GM23338 (cell line): ENCODE data around the gene RPS15A. TPM values are rescaled to one million over a fixed set of nuclear protein-coding genes. Genes with fewer than 3 reads are reported as not detected.
A peak's percentile ranks its signal among the peaks of the same experiment; 100 is the strongest.

Source experiments
- ATAC-seq: fragments of 200-7000 bp; cut with Tn5 transposase; 3 replicates; pipeline ENCODE4 v1.9.1; 2020
- DNase-seq: peaks from one replicate; pipeline ENCODE4 v3.0.0-alpha.2; 2015; ENCODE audit warnings: low spot score
- H2AFZ ChIP-seq: fragments of 200-600 bp; sonication (generic); 2 replicates; pipeline ENCODE4 v1.8.0; 2016; ENCODE audit warnings: antibody characterized with exemption, mild to moderate bottlenecking, moderate library complexity
- H3F3A ChIP-seq: fragments of 200-600 bp; sonication (generic); replicated peaks from 2 replicates; pipeline ENCODE4 v1.8.0; 2017; ENCODE audit warnings: antibody characterized with exemption, mixed run types, low read depth
- H3K27ac ChIP-seq: fragments of 200-600 bp; sonication (generic); 2 replicates; pipeline ENCODE4 v1.6.1; 2016; ENCODE audit warnings: low read depth
- H3K27me3 ChIP-seq: fragments of 200-600 bp; sonication (generic); 2 replicates; pipeline ENCODE4 v1.8.0; 2016; ENCODE audit warnings: mild to moderate bottlenecking, mixed run types, moderate library complexity; ENCODE audit not compliant: insufficient read depth
- H3K36me3 ChIP-seq: fragments of 200-600 bp; sonication (generic); 2 replicates; pipeline ENCODE4 v1.8.0; 2016; ENCODE audit warnings: mild to moderate bottlenecking; ENCODE audit not compliant: insufficient read depth
- H3K4me1 ChIP-seq: fragments of 200-600 bp; sonication (generic); 2 replicates; pipeline ENCODE4 v1.8.0; 2016; ENCODE audit warnings: mild to moderate bottlenecking, moderate library complexity; ENCODE audit not compliant: insufficient read depth
- H3K4me2 ChIP-seq: fragments of 200-600 bp; sonication (generic); 2 replicates; pipeline ENCODE4 v1.7.1; 2017; ENCODE audit warnings: mixed run types
- H3K4me3 ChIP-seq: fragments of 200-600 bp; sonication (generic); 2 replicates; pipeline ENCODE4 v1.6.1; 2016; ENCODE audit warnings: mixed run types
- H3K79me2 ChIP-seq: fragments of 200-600 bp; sonication (generic); replicated peaks from 2 replicates; pipeline ENCODE4 v1.8.0; 2017; ENCODE audit warnings: mild to moderate bottlenecking; ENCODE audit not compliant: insufficient read depth
- H3K9me2 ChIP-seq: fragments of 200-600 bp; sonication (generic); 2 replicates; pipeline ENCODE4 v1.8.0; 2017; ENCODE audit not compliant: insufficient read depth
- H4K20me1 ChIP-seq: fragments of 200-600 bp; sonication (generic); replicated peaks from 2 replicates; pipeline ENCODE4 v1.8.0; 2017; ENCODE audit warnings: mild to moderate bottlenecking; ENCODE audit not compliant: insufficient read depth
- H3K27ac Mint-ChIP-seq: 2 replicates; pipeline ENCODE4 v1.8.0; 2020; ENCODE audit warnings: inconsistent platforms, mild to moderate bottlenecking, moderate library complexity, mixed read lengths
- H3K27me3 Mint-ChIP-seq: 3 replicates; pipeline ENCODE4 v1.8.0; 2022; ENCODE audit warnings: low read depth, mild to moderate bottlenecking, moderate library complexity, mixed read lengths, inconsistent platforms; ENCODE audit not compliant: insufficient read depth, poor library complexity
- H3K36me3 Mint-ChIP-seq: 3 replicates; pipeline ENCODE4 v1.8.0; 2021; ENCODE audit warnings: low read depth, mild to moderate bottlenecking, inconsistent platforms, moderate library complexity, mixed read lengths
- H3K4me1 Mint-ChIP-seq: 3 replicates; pipeline ENCODE4 v1.8.0; 2020; ENCODE audit warnings: mild to moderate bottlenecking, inconsistent platforms, mixed read lengths
- H3K4me3 Mint-ChIP-seq: 3 replicates; pipeline ENCODE4 v1.8.0; 2021; ENCODE audit warnings: moderate library complexity, mild to moderate bottlenecking, inconsistent platforms, mixed read lengths
- H3K9me3 Mint-ChIP-seq: 3 replicates; pipeline ENCODE4 v1.8.0; 2020; ENCODE audit warnings: moderate library complexity, mild to moderate bottlenecking, inconsistent platforms, mixed read lengths
- CREB1 ChIP-seq: fragments of 250-450 bp; sonication (Bioruptor Pico); IDR thresholded peaks from 2 replicates; pipeline ENCODE4 v1.5.0; 2020; ENCODE audit warnings: low read depth, mild to moderate bottlenecking, moderate library complexity
- EZH2 ChIP-seq: fragments of 200-600 bp; sonication (generic); IDR thresholded peaks from one replicate; pipeline ENCODE4 v1.8.0; 2017; ENCODE audit warnings: antibody characterized with exemption, mild to moderate bottlenecking, low read depth; ENCODE audit not compliant: unreplicated experiment
- EZH2phosphoT487 ChIP-seq: fragments of 200-600 bp; sonication (generic); IDR thresholded peaks from one replicate; pipeline ENCODE4 v1.8.1; 2018; ENCODE audit warnings: antibody characterized with exemption; ENCODE audit not compliant: unreplicated experiment
- JUNB ChIP-seq: IDR thresholded peaks from one replicate; pipeline ENCODE4 v1.6.1; 2016; ENCODE audit warnings: antibody characterized with exemption; ENCODE audit not compliant: unreplicated experiment
- NANOG ChIP-seq: IDR thresholded peaks from 2 replicates; pipeline ENCODE4 v1.6.1; 2016; ENCODE audit warnings: antibody characterized with exemption, borderline replicate concordance
- POLR2AphosphoS5 ChIP-seq: IDR thresholded peaks from 2 replicates; pipeline ENCODE4 v1.6.1; 2016; ENCODE audit warnings: antibody characterized with exemption, low read depth
- STAT1 ChIP-seq: IDR thresholded peaks from one replicate; pipeline ENCODE4 v1.6.1; 2016; ENCODE audit warnings: antibody characterized with exemption; ENCODE audit not compliant: unreplicated experiment
- ZNF114 ChIP-seq: fragments of 250-450 bp; sonication (Bioruptor Pico); IDR thresholded peaks from 2 replicates; pipeline ENCODE4 v1.5.0; 2020; ENCODE audit warnings: mild to moderate bottlenecking, moderate library complexity
- ZNF331 ChIP-seq: fragments of 250-450 bp; sonication (Bioruptor Pico); IDR thresholded peaks from 2 replicates; pipeline ENCODE4 v1.5.0; 2020; ENCODE audit warnings: low read depth, mild to moderate bottlenecking, moderate library complexity
- ZNF462 ChIP-seq: fragments of 250-450 bp; sonication (Bioruptor Pico); IDR thresholded peaks from 2 replicates; pipeline ENCODE4 v1.5.0; 2020; ENCODE audit warnings: mild to moderate bottlenecking, moderate library complexity
- polyA plus RNA-seq: library from polyadenylated mRNA; unstranded; fragments of >200 nt; fragmentation: Nextera tagmentation; extraction: Ambion mirVana; gene quantifications from 2 replicates; pipeline ENCODE4 v1.2.1, GENCODE V29; 2016
- total RNA-seq: library from RNA; depleted of rRNA; stranded (reverse); fragments of >200 nt; shearing (Covaris generic); gene quantifications from 2 replicates; pipeline ENCODE4 v1.2.3, GENCODE V29; 2014
- TF ChIP-seq, protein P1 (sequence below), 2 experiments: fragments of 200-600 bp in 1 of 2; sonication (generic) in 1 of 2; conservative IDR thresholded peaks; 2 replicates each; pipeline versions ENCODE4 v1.5.1 to v1.6.1; 2016 to 2017; ENCODE audit warnings: antibody characterized with exemption in 2 of 2, low read depth in 2 of 2, mild to moderate bottlenecking in 2 of 2, moderate library complexity in 1 of 2
- TF ChIP-seq, protein P2 (sequence below): IDR thresholded peaks from 2 replicates; pipeline ENCODE4 v1.6.1; 2016; ENCODE audit warnings: antibody characterized with exemption

RPS15A gene
- total and polyA plus RNA-seq, 2 experiments from 2014 or later = 2,163 to 2,171 TPM

DNA sequence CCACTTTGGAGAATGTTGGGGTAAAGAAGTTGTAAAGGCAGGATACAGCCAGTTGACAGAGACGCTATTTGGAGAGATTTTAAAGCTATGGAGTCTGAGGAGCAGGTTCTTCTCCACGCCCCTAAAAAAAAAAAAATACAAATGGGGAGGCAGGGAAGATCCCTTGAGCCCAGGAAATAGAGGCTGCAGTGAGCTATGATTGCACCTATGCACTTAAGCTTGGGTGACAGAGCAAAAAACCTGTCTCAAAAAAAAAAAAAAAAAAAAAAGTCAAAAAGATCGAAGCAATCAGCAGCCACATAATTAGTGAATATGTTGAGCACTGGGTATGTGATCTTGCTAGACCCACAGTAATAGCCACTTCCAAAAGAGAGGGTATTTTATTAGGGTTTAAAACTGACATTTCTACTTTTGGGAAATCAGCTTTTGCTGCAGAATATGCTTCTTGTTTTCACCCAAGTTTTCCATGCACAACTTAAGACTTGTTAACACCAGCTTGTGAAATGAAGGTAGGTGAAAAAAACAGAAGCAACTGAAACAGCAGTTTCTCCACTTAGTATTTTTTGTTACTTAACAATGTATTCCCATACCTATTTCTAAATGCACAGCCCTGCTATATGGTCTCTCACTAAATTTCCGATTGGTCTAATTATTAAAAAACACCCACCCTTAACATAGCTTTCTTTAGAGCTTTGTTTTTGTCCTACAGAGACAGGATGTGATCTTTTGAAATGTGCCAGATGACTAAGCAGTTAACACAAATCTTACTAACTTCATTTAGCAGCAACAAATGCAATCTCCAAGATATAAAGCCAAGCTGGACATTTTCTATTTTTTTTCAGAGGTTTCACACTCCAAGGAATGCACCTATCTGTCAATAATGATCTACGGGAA is 13.7 kb upstream of the RPS15A start (continued):
- no peak for TF ChIP-seq ZNF462 (CRISPR knock-in tag)

- peaks cover 23% of the 10 kb centered on the region for H4K20me1 ChIP-seq
- no peak overlapping the region for H3K4me2 ChIP-seq
- Mint-ChIP-seq H3K4me3 (peak overlapping the region; percentile 92), H3K4me1 (peaks cover 53% of the 10 kb centered on the region), H3K27me3 (peaks cover 20% of the 10 kb centered on the region), H3K36me3 (peaks cover 35% of the 10 kb centered on the region), H3K27ac (peak overlapping the region; percentile 84; the same call in 1 of the 2 replicates), H3K9me3 (no peaks in the 10 kb centered on the region)
- DNase-seq (no peak), ATAC-seq (no peak)
- peaks cover 55% of the 10 kb centered on the region for H3K4me1 ChIP-seq
- H2AFZ ChIP-seq = no peak overlapping the region
- peaks cover 10% of the 10 kb centered on the region for H3K36me3 ChIP-seq
- H3K9me2 ChIP-seq = no peaks in the 10 kb centered on the region
- H3K4me3 ChIP-seq = no peak overlapping the region
- H3K27ac ChIP-seq = peak overlapping the region; percentile 51
- H3K79me2 ChIP-seq = peaks cover 38% of the 10 kb centered on the region
- no peaks in the 10 kb centered on the region for H3K27me3 ChIP-seq
- H3F3A ChIP-seq = peaks cover 4% of the 10 kb centered on the region
- TF ChIP-seq POLR2AphosphoS5 (no peak), EZH2phosphoT487 (no peak), NANOG (no peak), EZH2 (no peak), ZNF114 (CRISPR knock-in tag) (no peak), JUNB (no peak), ZNF331 (CRISPR knock-in tag) (no peak), STAT1 (no peak), CREB1 (CRISPR knock-in tag) (no peak)
- TF ChIP-seq, protein P1, sequence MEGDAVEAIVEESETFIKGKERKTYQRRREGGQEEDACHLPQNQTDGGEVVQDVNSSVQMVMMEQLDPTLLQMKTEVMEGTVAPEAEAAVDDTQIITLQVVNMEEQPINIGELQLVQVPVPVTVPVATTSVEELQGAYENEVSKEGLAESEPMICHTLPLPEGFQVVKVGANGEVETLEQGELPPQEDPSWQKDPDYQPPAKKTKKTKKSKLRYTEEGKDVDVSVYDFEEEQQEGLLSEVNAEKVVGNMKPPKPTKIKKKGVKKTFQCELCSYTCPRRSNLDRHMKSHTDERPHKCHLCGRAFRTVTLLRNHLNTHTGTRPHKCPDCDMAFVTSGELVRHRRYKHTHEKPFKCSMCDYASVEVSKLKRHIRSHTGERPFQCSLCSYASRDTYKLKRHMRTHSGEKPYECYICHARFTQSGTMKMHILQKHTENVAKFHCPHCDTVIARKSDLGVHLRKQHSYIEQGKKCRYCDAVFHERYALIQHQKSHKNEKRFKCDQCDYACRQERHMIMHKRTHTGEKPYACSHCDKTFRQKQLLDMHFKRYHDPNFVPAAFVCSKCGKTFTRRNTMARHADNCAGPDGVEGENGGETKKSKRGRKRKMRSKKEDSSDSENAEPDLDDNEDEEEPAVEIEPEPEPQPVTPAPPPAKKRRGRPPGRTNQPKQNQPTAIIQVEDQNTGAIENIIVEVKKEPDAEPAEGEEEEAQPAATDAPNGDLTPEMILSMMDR (conservative IDR thresholded peaks at IDR 0.05; ENCODE audit: low read depth in 2 of 2) = no peak
- TF ChIP-seq, protein P2, sequence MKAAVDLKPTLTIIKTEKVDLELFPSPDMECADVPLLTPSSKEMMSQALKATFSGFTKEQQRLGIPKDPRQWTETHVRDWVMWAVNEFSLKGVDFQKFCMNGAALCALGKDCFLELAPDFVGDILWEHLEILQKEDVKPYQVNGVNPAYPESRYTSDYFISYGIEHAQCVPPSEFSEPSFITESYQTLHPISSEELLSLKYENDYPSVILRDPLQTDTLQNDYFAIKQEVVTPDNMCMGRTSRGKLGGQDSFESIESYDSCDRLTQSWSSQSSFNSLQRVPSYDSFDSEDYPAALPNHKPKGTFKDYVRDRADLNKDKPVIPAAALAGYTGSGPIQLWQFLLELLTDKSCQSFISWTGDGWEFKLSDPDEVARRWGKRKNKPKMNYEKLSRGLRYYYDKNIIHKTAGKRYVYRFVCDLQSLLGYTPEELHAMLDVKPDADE = no peak
Measured at GRCh38 chr16:18802767-18803343, 12.7 kb upstream of the RPS15A start.
